VCaP (cell line): ENCODE results near the gene SPRED1.

Experiments
- H3K27ac ChIP-seq: fragments of 450-650 bp; 2 replicates; pipeline ENCODE4 v1.5.1; 2017
- CTCF ChIP-seq: fragments of 450-650 bp; conservative IDR thresholded peaks from 2 replicates; pipeline ENCODE4 v1.5.1; 2017; ENCODE audit warnings: mild to moderate bottlenecking, moderate library complexity

The SPRED1 gene

GRCh38 chr15:38294126-38294525 lies 41.5 kb downstream of the SPRED1 start:
- no peak for TF ChIP-seq CTCF
- no peak overlapping the region for H3K27ac ChIP-seq

GRCh38 chr15:38297623-38298388 lies 45.2 kb downstream of the SPRED1 start:
- TF ChIP-seq CTCF, result no peak
- no peak overlapping the region for H3K27ac ChIP-seq

- TF ChIP-seq CTCF, result no peak
- no peak overlapping the region for H3K27ac ChIP-seq
These were observed 46.6 kb downstream of the SPRED1 start for GRCh38 chr15:38299216-38299615.

GRCh38 chr15:38300395-38300794 lies 47.8 kb downstream of the SPRED1 start:
- no peak overlapping the region for H3K27ac ChIP-seq
- TF ChIP-seq CTCF, result no peak

GRCh38 chr15:38304481-38304880 lies 51.8 kb downstream of the SPRED1 start:
- TF ChIP-seq CTCF, result no peak
- no peak overlapping the region for H3K27ac ChIP-seq

- TF ChIP-seq CTCF, result no peak
- H3K27ac ChIP-seq, result no peak overlapping the region
These were observed 54.6 kb downstream of the SPRED1 start for GRCh38 chr15:38307251-38307650.

- no peak overlapping the region for H3K27ac ChIP-seq
- TF ChIP-seq CTCF, result no peak
These were observed 55.4 kb downstream of the SPRED1 start for GRCh38 chr15:38307861-38308641.
